Raji (cell line): ENCODE measurements around the gene GOLGA8B.
A peak's percentile ranks its signal among the peaks of the same experiment; 100 is the strongest.

ENCODE experiments used
- POLR2A ChIP-seq: IDR thresholded peaks from 2 replicates; pipeline ENCODE4 v1.6.1; 2011; ENCODE audit warnings: low read depth, low read length, control low read depth; ENCODE audit not compliant: insufficient read depth

GOLGA8B gene

GRCh38 chr15:34583399-34584329 lies at the start of gene GOLGA8B:
Gene GOLGA8B, minus strand, starts transcription at chr15:34583651. Its CDS starts 47,739 bp downstream, at chr15:34535912.
- TF ChIP-seq POLR2A, result peak; percentile 66

- no peak for TF ChIP-seq POLR2A
Observed at GRCh38 chr15:34628577-34629152, 45.2 kb upstream of the GOLGA8B start.

DNA sequence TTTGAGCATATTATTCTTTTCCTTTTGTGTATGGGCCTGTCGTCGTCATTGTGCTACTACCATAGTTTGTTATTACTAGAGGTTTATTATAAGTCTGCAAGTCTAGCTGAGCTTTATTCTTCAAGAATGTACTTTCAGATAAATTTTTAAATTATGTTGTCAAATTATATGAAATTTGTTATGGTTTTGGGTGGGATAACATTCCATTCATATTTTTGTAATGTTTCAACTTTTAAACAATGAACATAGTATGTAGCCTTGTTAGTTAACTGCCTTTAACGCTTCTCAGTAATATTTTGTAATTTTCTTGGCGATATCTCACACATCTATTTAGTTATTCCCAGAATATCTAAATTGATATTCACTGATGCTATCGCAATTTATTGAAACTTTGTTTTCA lies 41.6 kb upstream of the GOLGA8B start:
- no peak for TF ChIP-seq POLR2A

- no peak for TF ChIP-seq POLR2A
Observed at GRCh38 chr15:34621675-34622074, 38.2 kb upstream of the GOLGA8B start.

GRCh38 chr15:34620814-34621213 lies 37.4 kb upstream of the GOLGA8B start:
- no peak for TF ChIP-seq POLR2A

DNA sequence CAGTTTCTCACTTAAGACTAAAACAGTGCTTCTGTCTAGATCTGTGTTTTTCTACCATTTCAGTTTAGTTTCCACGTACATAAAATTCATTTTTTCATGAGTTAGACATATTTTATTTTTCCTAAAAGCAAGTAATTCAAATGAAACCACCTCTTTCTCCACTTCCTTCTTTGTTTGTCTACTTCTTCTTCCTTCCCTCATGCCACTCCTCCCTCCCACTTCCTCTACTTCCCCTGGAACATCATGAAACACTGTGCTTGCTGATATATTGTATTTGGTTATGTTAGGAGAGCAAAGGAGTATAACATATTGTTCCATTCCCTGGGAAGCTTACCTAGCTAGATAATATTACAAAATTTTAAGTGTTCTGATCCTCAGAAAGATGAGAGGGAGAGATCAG lies 36.7 kb upstream of the GOLGA8B start:
- TF ChIP-seq POLR2A, result no peak

DNA sequence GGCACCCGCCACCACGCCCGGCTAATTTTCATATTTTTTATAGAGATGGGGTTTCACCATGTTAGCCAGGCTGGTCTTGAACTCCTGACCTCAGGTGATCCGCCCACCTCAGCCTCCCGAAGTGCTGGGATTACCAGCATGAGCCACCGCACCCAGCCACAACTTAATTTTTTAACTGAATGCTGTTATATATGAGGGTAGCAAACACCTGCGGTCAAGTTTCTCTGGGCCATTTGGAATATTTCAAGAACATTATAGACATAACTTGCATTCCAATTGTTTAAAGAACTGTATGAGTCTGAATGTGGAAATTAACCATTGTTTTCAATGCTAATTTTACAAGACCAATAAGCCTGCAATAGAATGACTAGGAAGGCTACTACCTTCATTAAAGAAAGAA lies 35.7 kb upstream of the GOLGA8B start:
- no peak for TF ChIP-seq POLR2A

- no peak for TF ChIP-seq POLR2A
Observed at GRCh38 chr15:34618073-34618472, 34.6 kb upstream of the GOLGA8B start.

- TF ChIP-seq POLR2A, result no peak
Observed at GRCh38 chr15:34616613-34617012, 33.2 kb upstream of the GOLGA8B start.

- TF ChIP-seq POLR2A, result no peak
Observed at GRCh38 chr15:34613997-34614396, 30.5 kb upstream of the GOLGA8B start.

GRCh38 chr15:34613301-34613700 lies 29.9 kb upstream of the GOLGA8B start:
- no peak for TF ChIP-seq POLR2A

GRCh38 chr15:34610354-34610753 lies 26.9 kb upstream of the GOLGA8B start:
- no peak for TF ChIP-seq POLR2A

DNA sequence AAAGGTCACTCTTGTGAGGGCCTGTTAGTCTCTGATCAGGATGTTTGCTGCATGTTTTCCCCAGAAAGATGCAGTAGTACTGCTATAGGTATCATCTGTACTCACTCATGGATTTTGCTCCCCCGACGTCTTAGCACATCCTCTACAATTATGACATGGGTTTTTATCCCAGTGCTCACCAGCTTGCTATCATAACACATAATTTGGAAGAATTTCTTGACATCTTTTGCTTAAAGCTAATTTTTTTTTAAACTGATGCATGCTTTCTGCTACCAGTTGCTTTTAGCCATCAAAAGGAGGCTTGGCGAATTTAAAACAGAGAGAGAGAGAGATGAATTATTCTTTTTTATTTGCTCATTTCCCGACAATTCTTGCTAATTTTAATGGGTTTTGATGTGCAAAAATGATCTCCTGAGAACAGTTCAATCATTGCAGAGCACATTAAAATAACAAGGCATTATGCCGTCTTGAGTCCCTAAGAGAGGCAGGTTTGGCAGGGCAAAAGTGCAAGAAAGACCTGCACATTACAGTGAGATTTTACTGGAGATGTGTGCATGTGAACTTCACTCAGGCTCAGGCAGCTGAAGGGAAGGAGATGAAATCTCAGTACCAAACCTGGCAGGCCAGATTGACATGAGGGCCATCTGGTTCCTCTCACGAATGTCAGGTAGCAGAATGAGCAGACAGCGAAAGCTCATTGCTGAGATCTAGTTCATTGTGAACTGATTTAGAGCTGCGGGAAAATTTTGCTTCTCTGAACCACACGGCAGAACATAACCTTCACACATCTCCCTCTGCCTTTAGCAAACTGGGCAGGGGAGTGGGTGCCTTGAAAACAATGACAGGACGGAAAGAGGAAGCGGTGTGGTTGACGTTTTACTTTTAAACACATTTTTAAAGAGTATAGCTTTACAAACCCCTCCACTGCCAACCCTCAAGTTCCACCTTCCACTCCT lies 25.9 kb upstream of the GOLGA8B start:
- TF ChIP-seq POLR2A, result no peak

DNA sequence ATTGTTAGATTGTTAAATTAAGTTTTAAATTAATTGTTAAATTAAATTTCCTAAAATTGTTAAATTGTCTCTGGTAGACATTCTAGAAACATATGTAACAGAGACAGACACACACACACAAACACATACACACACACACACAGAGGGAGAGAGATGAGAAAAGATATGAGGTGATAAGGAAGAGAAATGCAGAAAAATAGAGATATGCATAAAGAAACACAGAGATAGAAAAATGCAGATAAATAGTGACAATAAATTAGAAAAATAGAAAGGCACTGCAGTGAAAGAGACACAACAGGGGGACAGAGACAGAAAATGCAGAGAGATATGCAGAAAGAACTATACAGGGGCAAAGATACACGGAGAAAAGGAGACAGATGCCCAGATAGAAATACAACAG lies 25.1 kb upstream of the GOLGA8B start:
- no peak for TF ChIP-seq POLR2A

DNA sequence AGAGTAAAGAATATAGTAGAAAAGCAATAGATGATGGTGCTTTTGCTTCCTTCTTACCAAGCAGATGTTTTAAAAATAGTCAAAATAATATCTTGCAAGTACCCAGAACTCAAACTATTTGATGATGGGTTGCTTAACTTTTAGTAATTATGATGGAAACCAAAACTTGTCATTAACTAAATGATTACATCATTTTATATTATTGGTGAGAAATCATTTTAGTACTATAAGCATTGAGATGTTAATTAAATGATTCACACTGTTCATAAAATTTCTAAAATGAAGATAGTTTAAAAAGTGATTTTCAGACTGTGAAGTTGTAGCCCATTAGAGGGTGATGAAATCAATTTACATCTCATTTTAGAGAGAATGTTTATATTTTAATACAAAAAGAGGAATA lies 24.4 kb upstream of the GOLGA8B start:
- no peak for TF ChIP-seq POLR2A
